Transverse colon (tissue), 4 donors: ENCODE measurements around the gene PLA2G5. TPM values are rescaled to one million over a fixed set of nuclear protein-coding genes. Genes with fewer than 3 reads are reported as not detected.

Source experiments
- DNase-seq: peaks from one replicate; pipeline ENCODE4 v3.0.0-alpha.2; 2019
- H3K27ac ChIP-seq, 4 donors: fragments of 200-600 bp; sonication (generic); 2 replicates each; pipeline ENCODE4 v1.5.1; 2016 to 2018; ENCODE audit warnings: inconsistent platforms in 4 of 4
- H3K27me3 ChIP-seq: fragments of 200-600 bp; sonication (generic); 2 replicates; pipeline ENCODE4 v1.5.1; 2017; ENCODE audit warnings: inconsistent platforms
- H3K36me3 ChIP-seq, 4 donors: fragments of 200-600 bp; sonication (generic); 2 replicates each; pipeline ENCODE4 v1.5.1; 2017 to 2019; ENCODE audit warnings: inconsistent platforms in 4 of 4
- H3K4me1 ChIP-seq, 4 donors: fragments of 200-600 bp; sonication (generic); 2 replicates each; pipeline ENCODE4 v1.5.1; 2017 to 2020; ENCODE audit warnings: inconsistent platforms in 4 of 4
- H3K4me3 ChIP-seq, 4 donors: fragments of 200-600 bp; sonication (generic); 1 replicate in 1 of 4; 2 replicates in 3 of 4; pipeline versions ENCODE4 v1.5.1 to v1.6.1; 2017 to 2019; ENCODE audit warnings: inconsistent platforms in 4 of 4
- H3K9me3 ChIP-seq, 2 donors: fragments of 200-600 bp; sonication (generic); 2 replicates each; pipeline ENCODE4 v1.5.1; 2017 to 2019; ENCODE audit warnings: inconsistent platforms in 2 of 2
- CTCF ChIP-seq, 5 experiments: fragments of 200-600 bp in 3 of 5; fragments of 450-650 bp in 2 of 5; sonication (generic) in 3 of 5; IDR thresholded peaks; 1 replicate in 2 of 5; 2 replicates in 3 of 5; pipeline ENCODE4 v1.5.1; 2016 to 2017; ENCODE audit warnings: antibody characterized with exemption in 5 of 5, inconsistent platforms in 3 of 5, mild to moderate bottlenecking in 2 of 5, moderate library complexity in 1 of 5
- EP300 ChIP-seq: sonication (generic); formaldehyde crosslinking; IDR thresholded peaks from one replicate; pipeline ENCODE4 v1.6.1; 2017; ENCODE audit warnings: antibody characterized with exemption, low read depth
- POLR2A ChIP-seq: fragments of 450-650 bp; IDR thresholded peaks from one replicate; pipeline ENCODE4 v1.6.1; 2016; ENCODE audit warnings: antibody characterized with exemption, mild to moderate bottlenecking, moderate library complexity
- POLR2AphosphoS5 ChIP-seq, 3 donors: sonication (generic); formaldehyde crosslinking; IDR thresholded peaks; one replicate each; pipeline ENCODE4 v1.6.1; 2016; ENCODE audit warnings: antibody characterized with exemption in 3 of 3
- WGBS, 2 donors: methylation state at CpG; one replicate each; pipeline ENCODE4 v1.1.5; 2018; ENCODE audit warnings: low coverage in 1 of 2; 5-methylcytosine and 5-hydroxymethylcytosine counted together
- in situ Hi-C, 4 donors: fragments of 200-750 bp; cut with MboI; loops; one replicate each; pipeline versions ENCODE4 v1.15.0 to v1.15.1; 2017; ENCODE audit warnings: low sequenced_read_pairs in 3 of 4, low pct_ligation_motif_present in 1 of 4, low pct_unique_long_range_greater_than_20kb in 1 of 4
- intact Hi-C: fragments of 100-400 bp; cut with DNase I; formaldehyde crosslinking; loops from one replicate; pipeline ENCODE4 v1.15.1; 2023; ENCODE audit warnings: low total_unique reads
- total RNA-seq, 4 donors: library from RNA; depleted of rRNA; stranded (reverse); fragments of >200 nt; gene quantifications; one replicate each; pipeline ENCODE4 v1.1.0, GENCODE V29; 2016

The PLA2G5 gene
- total RNA-seq, 4 donors from 2014 or later, result 0.60 to 3.1 (median 2.9) TPM; not detected in 1

GRCh38 chr1:20107351-20107750 lies 37.4 kb downstream of the PLA2G5 start:
- intact Hi-C loops, result no loop called here
- Histone ChIP-seq H3K9me3 (no peaks in the 10 kb centered on the region), H3K27me3 (no peaks in the 10 kb centered on the region), H3K27ac (no peak overlapping the region), H3K36me3 (no peaks in the 10 kb centered on the region), H3K4me3 (no peak overlapping the region), H3K4me1 (no peaks in the 10 kb centered on the region)
- no peak for DNase-seq
- 39 to 79% methylated on average over 2 to 4 of the region's 4 CpGs for WGBS, 2 donors
- TF ChIP-seq POLR2AphosphoS5 (IDR thresholded peaks at IDR 0.05) (no peak), EP300 (no peak), CTCF (IDR thresholded peaks at IDR 0.05) (no peak), POLR2A (no peak)
- in situ Hi-C loops, result no loop called here

GRCh38 chr1:20107796-20108195 lies 37.8 kb downstream of the PLA2G5 start:
- no peaks in the 10 kb centered on the region for H3K27me3 ChIP-seq
- H3K4me3 ChIP-seq, result no peak overlapping the region
- in situ Hi-C loops, result no loop called here
- no peak for DNase-seq
- TF ChIP-seq EP300 (no peak), POLR2A (no peak), POLR2AphosphoS5 (IDR thresholded peaks at IDR 0.05) (no peak), CTCF (IDR thresholded peaks at IDR 0.05) (no peak)
- no peak overlapping the region for H3K27ac ChIP-seq
- no peaks in the 10 kb centered on the region for H3K36me3 ChIP-seq
- no peaks in the 10 kb centered on the region for H3K4me1 ChIP-seq
- intact Hi-C loops, result no loop called here
- H3K9me3 ChIP-seq, result no peaks in the 10 kb centered on the region
- WGBS, 2 donors, result 69% methylated on average over 4 of the region's 4 CpGs; no CpG with 5 or more reads in 1 of the 2 donors

DNA sequence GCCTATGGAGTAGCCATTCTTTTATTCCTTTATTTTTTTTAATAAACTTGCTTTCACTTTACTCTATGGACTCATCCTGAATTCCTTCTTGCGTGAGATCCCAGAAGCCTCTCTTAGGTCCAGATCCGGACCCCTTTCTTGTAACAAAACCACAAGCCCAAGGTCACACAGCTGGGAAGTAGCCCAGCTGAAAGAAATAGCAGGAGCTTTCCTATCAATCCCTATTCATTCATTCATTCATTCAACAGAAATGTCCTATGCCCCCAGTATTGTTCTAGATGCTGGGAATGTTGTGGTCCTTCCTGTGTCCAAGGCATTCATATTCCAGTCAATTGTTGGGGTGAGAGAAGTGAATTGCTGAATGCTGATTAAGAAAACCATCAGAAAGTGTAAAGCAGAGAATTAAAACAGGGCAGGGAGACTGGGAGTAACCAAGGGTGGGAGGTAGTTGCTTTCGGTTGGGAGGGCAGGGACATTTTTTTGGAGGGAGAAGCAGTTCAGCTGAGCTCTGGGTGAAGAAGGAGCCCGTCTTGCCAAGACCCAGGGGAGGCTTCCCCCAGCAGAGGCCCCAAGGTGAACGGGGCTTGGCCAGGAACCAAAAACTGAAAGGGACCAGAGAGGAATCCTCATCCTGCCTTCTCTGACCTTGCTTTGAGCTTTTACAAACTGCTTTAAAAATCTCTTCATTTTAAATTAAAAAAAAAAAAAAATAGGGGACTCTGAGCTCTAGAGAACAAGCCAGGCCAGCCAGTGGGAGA lies 38.6 kb downstream of the PLA2G5 start:
- in situ Hi-C loops, result no loop called here
- no peak for TF ChIP-seq CTCF (IDR thresholded peaks at IDR 0.05)
- TF ChIP-seq EP300, result no peak
- TF ChIP-seq POLR2AphosphoS5 (IDR thresholded peaks at IDR 0.05), result no peak
- no peak for TF ChIP-seq POLR2A
- 69 to 71% methylated on average over 1 to 5 of the region's 5 CpGs for WGBS, 2 donors
- Histone ChIP-seq H3K27ac (no peak overlapping the region), H3K9me3 (no peaks in the 10 kb centered on the region), H3K36me3 (no peaks in the 10 kb centered on the region), H3K4me1 (no peaks in the 10 kb centered on the region), H3K4me3 (no peak overlapping the region), H3K27me3 (no peaks in the 10 kb centered on the region)
- intact Hi-C loops, result no loop called here
- DNase-seq, result no peak

DNA sequence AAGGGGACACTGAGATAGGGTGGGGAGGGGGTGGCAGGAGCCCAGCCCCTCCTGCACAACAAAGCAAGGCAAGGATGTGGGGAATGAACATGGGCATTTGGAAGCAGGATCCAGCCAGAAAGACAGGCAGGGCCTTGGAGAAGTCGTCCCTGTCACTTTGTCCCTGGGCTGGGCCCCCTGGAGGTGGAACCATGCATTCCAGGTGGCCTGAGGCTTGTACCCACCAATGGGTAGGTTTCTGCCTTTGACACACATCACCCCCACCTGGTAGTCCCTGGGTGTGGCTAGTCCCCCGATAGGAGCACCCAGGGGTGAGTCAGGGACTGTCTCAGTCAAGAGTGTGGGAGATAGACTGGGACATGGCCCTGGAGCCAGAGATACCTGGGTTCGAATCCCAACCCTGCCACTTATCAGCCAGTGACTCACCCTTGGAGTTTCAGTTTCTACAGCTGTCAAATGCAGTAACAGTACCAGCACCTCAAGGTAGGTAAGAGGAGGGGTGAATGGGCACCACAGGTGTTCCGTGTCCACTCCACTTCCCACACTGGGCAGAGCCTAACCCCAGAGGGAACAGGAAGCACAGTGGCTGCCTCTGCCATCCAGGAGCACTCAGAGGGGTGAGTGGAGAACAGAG lies 39.3 kb downstream of the PLA2G5 start:
- H3K27me3 ChIP-seq, result no peaks in the 10 kb centered on the region
- H3K36me3 ChIP-seq, result no peaks in the 10 kb centered on the region
- in situ Hi-C loops, result no loop called here
- no peaks in the 10 kb centered on the region for H3K4me1 ChIP-seq
- DNase-seq, result no peak
- no peak overlapping the region for H3K27ac ChIP-seq
- H3K4me3 ChIP-seq, result no peak overlapping the region
- 64% methylated on average over 4 of the region's 4 CpGs; no CpG with 5 or more reads in 1 of the 2 donors for WGBS, 2 donors
- no peak for TF ChIP-seq POLR2A
- TF ChIP-seq POLR2AphosphoS5 (IDR thresholded peaks at IDR 0.05), result no peak
- TF ChIP-seq CTCF (IDR thresholded peaks at IDR 0.05), result no peak
- TF ChIP-seq EP300, result no peak
- no peaks in the 10 kb centered on the region for H3K9me3 ChIP-seq
- intact Hi-C loops, result no loop called here
